CD4-positive, alpha-beta T cell treated with Interleukin-15 for 4 hours (primary cell): ENCODE results near the gene HDGF.

Experiments used
- DNase-seq: peaks from one replicate; pipeline ENCODE4 v3.0.0-alpha.2; 2020; ENCODE audit warnings: low spot score

HDGF gene

DNA sequence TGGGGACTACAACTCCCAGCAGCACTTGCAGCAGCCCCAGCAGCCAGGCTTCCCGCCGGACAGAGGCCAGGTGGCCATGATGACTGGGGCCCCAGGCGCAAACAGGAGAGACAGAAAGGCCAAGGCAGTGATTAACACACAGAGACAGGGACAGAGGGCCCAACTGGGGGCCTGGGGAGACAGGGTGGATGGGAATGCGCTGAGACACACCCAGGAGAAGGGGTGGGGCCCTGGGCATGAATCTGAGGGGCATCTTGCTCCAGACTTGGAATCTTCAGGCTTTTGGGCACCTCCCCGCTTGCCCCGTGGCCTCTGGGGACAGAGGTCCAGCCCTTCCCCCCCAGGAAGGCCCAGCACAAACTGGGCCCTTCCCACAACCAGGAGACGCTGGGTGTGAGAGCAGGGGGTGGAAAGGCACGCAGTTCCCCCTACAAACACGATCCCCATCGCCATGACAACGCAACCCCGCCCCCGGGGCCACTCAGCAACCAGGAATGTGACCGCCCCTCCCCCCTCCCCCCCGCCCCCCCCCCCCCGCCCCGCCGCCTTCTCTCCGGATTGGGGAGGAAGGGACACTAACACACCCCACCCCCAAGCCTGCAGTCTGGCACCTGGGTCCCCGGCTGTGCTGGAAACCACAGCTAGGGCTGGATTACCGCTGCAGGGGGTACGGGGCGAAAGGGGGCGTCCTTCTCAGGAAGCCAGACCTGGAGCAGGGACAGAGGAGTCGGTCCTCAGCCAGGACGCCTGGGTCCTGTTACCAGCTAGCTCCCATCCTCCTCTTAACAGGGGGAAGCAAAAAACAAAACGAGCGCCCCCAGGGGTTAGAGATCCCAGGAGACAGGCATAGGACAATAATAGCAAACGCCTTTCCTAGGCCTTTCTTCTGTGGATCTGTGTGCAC is 4.5 kb downstream of the HDGF start:
- DNase-seq = peak; percentile 88

DNA sequence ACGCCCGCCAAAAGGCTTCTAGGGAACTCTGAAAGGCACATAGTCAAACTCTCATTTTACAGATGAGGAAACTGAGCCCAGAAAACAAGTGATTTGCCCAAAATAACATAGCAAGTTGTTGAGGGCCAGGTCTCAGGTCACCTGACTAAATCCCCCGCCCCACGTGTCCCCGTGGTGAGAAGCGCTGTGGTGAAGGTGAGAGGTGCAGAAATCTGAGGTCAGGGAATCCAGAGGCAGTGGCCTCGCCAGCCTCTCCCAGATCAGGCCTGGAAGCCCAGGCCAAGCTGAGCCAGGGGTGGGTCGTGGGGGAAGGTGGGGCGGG is 5.1 kb downstream of the HDGF start:
- DNase-seq = no peak

DNA sequence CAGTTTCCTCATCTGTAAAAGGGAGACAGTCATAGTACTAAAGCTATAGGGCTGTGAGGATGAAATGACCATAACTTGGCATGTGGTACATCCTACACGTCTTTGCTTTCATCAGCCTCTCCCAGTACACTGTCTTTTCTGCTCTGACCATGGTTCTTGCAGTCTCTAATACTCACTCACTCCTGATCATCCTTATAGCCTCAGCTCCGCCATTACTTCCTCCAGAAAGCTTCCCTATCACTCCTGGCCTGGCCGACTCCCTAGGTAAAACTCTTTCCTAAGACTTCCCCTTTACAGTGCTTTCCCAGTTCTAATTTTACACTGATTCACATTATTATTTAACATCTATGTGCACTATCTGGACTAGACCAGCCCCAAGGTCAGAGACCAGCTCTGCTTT is 5.6 kb downstream of the HDGF start:
- DNase-seq = no peak

DNA sequence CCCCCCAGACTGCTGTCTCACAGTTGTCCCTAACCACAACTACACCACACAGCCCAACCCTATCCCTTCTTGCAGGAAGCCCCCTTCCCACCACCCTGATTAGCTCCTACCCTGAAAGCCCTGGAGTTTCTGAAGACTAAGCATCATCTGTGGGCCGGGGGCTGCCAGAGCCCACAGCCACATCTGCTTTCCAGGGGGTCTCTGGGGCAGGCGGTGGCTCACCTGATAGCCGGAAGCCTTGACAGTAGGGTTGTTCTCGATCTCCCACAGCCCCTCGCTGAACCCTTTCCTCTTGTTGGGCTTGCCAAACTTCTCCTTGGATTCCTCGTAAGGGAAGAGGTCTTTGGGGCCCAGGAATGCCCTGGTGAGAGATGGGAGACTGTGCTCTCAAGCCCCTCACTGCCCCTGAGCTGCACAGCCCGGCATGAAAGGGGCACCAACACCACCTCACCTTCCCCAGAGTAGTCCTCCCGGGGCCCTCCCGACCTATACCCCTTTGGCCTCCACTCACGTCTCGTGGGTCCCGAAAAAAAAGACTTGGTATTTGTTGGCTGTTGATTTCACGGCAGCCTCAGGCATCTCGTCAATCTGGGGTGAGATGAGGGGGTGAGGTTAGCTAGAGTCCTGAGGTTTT is 6.6 kb downstream of the HDGF start:
- DNase-seq = no peak

DNA sequence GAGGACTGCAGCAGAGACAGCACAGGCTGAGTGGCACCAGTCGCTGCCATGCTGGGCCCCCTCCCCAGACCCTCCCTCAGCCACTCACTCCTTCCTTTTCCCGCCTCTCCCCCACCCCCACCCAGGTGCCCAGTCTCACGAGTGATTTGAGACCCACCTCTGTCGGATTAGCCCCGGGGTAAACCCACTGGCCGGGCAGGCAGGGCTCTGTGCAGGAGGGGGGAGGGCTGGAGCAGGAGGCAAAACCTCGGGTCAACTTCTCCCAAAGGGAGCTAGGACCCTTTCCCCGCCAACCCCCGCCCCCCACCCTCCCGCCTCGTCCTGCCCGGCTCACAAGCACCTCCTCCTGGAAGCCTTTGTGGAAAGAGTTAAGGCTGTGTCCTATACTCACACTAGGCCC is 7.1 kb downstream of the HDGF start:
- DNase-seq = no peak

DNA sequence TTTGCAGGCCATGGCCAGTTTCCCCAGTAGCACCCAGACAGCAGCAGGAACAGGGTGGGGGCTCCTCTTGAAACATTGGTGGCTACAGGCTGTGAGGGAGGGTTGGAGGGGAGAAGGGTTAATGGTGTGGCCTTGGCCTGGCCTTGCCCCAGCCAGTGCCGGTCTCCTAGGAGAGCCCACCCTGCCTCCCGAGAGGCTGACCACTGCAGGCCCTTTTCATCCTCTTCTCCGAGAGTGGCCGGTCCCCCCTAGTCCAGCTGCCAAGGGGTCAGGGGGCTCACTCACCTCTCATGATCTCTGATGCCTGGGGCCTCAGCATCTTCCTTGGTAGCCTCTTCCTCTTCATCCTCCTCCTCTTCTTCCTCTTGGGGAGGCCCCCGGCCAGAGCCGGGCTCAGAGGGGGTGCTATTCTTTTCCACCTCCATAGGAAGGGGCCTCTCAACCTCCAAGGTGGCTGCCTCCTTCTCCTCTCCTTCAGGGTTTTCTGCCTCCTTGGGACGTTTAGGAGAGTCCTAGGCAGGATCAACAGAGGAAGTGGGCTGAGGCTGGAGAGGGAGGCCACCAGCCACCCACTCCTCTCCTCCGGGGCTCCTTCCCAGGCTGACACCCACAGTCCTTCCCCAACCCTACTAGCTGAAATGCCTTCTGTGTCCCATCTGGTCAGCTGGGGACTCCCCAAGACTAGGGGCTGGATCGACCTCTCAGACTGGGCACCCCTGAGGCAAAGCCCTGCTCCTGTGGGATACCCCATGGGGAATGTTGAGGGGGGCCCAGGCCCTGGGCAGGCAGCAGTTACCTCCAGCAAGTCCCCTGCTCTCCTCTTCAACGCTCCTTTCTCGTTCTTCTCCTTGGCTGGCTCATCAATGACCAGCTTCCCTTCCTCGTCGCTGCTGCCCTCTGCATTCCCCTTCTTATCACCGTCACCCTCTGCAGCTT is 7.8 kb downstream of the HDGF start:
- DNase-seq = no peak

DNA sequence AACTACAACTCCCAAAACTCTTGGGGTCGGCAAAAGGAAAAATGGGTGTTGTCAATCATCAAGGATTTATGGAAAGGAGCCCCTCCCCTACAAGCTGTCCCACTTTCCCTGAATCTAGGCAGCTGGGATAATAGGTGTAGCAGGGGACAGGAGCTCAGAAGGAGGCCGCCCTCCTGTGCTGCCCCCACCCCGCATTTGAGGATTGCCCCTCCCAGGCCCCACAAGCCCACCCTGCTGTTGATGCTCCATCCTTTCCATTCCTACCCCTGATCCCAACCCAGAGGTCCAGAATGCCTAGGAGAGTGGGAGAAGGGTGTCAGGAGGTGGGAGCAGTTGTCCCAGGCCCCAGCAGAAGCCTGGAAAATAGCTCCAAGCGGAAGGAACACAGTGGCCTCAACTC is 8.7 kb downstream of the HDGF start:
- no peak for DNase-seq

DNA sequence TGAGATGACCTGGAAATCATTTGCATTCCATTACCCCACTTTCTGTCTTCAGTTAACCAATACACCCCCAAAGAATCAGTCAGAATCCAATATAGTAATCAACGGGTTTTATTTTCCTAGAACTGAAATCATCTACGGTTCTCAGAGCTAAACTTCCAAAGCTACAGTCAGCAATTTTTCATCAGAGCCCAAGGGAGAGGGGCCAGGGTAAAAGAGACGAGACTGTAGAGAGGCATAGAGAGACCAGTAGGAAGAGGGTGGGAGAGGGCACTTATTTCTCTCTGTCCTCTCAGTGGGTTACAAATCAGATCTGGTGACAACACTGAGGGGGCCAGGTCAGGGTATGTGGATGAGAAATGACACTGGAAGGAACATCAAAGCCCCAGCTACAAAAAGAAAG is 9.5 kb downstream of the HDGF start:
- no peak for DNase-seq

DNA sequence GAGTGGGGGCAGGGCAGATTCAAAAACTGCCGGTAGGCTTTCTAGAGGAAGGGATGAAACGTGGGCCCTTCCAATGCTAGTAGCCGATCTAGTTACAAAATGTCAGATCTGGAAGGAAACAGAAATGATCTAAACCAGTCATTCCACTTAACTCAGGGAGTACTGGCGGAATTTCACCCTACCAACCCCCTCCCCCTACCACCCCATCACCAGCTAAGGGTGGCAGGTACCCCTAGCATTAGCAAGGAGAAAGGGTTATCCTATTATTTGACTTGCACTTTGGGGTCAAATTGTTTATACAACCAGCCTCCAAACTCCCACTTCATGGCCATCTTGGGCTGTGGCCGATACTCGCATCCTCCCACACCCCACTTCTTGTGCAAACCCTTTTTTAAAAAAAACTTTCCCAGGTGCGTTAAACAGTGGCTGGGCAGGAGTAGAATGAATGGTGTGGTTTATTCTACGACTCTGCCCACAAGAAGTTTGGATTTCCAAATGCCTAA is 9.9 kb downstream of the HDGF start:
- DNase-seq = no peak

DNA sequence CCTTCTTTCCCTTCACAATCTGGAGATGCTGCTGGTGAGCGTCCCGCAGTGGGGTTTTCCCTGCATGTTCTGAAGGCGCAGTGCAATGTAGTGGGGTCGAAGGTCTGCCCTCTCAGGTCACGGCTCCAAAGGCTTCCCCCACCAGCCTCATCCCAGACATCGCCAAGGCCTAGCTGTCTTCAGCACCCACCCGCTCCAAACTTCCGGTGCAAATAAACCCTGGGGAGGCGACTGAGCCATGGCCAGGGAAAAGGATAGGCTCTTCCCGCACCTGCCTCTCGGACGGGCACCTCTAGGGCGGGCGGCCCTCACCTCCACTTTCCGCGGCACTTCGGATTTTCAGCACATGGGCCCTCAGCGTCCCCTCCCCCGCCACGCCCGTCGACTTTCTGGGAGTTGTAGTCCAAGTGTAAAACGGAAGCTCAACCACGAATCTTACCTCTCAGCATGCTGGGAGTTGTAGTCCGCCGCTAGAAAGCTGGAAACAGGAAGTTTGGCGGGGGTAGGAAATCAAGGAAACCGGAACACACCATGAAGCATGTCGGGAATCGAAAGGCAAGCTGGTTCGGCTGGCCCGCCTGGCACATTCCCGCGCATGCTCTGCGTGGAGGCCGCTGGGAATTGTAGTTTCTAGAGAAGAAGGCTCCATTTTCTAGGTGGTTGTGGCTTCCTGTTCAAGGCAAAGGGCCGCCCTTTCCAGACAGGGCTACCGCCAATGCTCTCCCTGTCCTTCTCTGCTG is 10.6 kb downstream of the HDGF start, which contains the start of gene MRPL24:
TSS of gene MRPL24 (minus strand) at position 348 of the 740 bp plus-strand sequence. CDS start 2,384 bp downstream, outside the sequence.
- peak; percentile 99 for DNase-seq

DNA sequence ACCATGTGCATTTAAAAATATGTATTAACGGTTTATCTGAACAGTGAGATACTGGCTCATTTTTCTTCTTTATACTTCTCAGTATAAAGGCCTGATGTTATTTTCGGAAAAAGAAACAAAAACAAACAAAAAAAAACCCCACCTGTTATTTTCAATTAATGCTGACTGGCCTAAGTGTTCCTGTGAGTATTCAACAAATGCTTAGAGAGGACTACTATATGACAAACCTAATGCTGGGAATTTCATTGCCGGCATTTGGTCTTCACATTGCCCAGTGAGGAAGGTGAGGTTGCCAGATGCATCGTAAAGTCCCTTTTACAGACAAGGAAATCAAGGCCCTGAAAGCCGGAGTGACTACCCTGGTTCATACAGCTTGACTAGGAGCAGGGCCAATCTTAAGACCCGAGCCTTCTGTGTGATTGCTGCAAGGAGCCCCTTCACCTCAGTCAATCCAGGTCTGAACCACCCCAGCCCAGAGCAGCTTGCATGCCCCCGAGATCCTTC is 11.2 kb downstream of the HDGF start:
- DNase-seq = no peak

DNA sequence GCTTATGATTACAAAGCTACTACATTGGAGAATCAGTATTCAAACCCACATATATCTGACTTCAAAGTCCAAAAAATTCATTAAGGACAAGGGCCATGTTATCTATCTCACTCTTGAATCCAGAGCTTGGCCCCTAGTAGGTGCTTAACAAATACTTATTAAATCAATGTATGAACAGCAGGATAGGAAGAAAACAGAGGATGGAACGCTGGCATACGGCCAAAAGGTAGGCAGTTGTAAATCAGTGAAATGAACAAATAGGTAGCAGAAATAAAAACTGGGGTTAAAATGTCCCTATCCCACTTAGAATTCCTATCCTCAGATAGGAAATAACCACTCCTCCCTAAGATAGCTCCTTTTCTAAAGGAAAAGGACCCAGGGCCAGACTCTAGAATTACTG is 12.6 kb downstream of the HDGF start:
- no peak for DNase-seq

DNA sequence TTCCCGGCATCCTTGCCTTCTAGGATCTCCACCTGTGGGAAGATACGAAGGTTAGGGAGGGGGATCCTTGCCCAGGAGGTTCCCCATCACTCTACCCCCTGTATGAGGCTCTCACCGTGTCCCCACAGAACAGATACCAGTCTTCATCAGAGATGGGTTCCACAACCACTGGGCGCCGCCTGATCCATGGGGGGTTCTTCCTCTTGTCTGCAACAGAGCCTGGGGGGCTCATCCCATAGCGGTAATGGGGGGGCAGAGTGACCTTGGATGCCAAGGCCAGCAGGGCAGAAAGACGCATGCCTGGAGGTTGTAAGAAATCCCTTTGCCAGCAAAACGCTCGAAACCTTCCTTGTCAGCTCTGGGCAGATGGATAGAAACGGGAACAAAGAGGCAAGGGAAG is 13.1 kb downstream of the HDGF start:
- no peak for DNase-seq

DNA sequence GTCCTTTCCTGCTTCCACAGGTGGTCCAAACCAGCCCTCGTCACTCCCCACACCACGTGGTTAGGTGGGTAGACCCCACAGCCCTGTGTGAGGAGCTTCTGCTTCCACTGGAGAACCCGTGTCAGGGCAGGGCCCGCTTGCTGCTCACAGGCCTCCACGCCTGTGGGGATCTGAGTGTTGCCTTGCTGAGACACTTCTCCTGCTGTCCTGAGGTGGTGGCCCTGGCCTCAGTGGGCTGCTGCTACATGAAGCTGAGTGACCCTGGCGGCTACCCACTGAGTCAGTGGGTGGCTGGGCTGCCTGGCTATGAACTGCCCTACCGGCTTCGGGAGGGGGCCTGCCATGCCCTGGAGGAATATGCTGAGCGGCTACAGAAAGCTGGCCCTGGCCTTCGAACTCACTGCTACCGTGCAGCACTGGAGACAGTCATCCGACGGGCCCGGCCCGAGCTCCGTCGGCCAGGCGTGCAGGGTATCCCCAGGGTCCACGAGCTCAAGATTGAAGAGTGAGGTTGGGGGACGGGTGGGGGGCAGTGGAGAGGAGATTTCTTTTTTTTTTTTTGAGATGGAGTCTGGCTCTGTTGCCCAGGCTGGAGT is 17.4 kb downstream of the HDGF start:
- no peak for DNase-seq

DNA sequence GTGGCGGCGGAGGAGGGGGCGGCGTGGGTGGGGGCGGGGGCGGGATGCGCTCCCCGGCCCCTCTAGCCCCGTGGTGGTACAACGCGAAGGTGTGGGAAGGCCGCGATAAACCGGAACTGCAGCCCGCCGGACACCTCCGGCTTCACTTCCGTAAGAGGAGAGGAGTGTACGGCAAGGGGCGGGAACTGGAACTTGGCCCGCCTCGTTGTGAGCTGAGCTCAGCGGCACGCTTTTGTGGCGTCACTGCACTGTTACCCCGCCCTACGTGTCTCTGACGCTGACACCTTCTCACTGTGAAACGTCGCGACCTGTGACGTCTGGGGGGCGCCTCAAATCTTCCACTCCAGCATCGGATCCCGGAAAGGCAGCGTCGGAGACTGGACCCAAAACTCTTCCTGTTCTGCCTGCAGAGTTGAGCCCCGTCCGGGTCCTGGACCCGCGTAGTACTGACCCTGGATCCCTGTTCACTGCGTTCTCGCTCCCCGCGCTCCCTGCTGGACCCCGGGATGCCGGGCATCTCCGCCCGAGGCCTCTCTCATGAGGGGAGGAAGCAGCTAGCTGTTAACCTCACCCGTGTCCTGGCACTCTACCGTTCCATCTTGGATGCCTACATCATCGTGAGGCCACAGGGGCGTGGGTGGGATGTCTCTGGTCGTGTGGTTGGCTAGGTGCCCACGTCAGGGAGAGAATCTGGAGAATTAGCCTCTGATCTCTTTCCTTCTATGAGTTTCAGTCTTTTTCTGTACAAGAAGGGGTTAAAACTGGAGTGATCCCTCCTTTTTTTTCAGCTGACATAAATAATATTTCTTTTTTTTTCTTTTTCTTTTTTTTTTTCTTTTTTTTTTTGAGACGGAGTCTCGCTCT is 22.6 kb downstream of the HDGF start, which contains the start of gene ISG20L2:
TSS of gene ISG20L2 (minus strand) at position 168 of the 864 bp plus-strand sequence. CDS start 1,114 bp downstream, outside the sequence.
- peak; percentile 92 for DNase-seq

DNA sequence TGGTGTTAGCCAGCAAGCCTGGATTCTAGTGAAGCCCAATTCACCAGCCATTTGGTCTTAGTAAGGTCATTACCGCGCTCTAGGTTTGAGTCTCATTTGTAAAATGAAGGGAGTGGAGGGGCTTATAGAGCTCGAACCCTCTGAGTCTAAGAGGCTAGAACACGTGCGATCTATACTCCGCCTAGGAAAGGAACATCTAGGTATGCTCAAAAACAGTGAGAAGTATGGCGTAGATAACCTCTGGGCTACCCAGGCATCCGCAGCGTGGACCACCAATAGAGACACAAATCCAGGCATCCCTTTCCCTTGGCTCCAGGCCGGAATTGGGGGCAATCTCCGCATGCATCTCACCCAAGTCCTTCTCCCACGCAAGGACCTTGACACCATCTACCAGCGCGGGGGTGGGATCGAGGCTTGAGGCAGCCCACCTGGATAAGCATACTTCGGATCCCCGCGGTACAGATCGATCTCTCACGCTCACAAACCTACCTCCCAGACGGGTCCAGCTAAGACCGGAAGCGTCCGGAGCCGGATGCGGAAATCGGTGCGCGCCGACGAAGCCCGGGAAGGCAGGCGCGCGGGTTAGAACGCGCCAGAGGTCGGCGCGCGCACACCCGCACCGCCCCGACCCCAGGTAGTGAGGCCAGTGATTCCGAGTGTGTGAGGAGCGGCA is 23.4 kb downstream of the HDGF start, which contains the start of gene METTL25B:
TSS of gene METTL25B (plus strand) at position 544 of the 673 bp plus-strand sequence. CDS start 636 bp downstream, outside the sequence.
- DNase-seq = peak; percentile 65

DNA sequence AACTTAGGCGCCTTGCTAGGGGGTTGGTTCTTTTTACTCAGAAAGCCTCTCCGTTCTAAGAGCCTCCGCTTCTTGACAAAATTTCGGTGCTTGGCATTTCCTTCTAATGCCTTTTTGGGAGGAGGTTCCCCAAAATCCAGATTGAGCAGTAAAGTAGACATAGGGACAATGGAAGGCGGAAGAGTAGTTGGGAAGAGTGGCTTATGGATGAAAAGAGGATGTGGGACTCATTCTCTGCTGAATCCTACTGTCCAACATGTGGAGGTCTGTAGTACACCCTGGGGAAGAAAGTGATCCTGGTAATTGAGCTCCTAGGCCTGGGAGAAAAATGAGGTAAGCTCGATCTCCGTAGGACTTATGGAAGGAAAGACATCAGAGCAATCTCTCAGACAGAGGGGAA is 24.0 kb downstream of the HDGF start:
- no peak for DNase-seq

DNA sequence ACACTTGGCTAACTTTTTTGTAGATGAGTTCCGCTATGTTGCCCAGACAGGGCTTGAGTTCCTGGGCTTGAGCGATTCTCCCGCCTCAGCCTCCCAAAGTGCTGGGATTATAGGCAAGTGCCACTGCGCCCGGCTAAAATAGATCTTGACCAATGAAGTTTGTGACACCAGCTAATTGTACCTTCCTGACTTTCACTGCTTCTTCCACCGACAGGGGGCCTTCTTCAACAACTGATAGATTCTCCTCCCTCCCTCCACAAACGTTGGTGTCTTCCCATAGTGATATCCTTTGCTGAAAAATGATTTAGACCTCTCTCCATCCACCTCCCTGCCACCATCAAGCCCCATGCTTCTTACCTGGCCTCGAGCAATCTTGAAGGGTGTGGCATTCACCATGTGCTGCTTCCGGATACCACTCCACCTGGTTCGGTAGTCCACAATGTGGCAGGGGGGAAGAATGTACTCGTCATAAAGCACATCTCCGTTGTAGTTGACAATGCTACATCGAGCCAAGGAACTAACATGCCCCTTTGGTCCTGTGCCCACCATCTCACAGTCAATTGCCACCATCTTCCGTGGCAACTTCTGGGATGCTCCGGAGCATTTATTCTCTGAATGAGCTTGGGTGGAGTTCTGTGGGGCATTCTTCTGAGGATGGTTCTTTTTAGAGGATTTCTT is 24.8 kb downstream of the HDGF start:
- DNase-seq = peak; percentile 57
